Panc1 (cell line): Measurements from ENCODE around the gene CCDC124.
"Not testable (repeated sequence)": the region's sequence is repeated elsewhere in the genome, so short reads cannot be mapped to it uniquely, and the experiment has no call there.

Experiments used
- TF ChIP-seq, protein P1 (sequence below), 2 experiments: IDR thresholded peaks; 2 replicates each; pipeline ENCODE4 v1.6.1; 2011 to 2012; ENCODE audit warnings: low read depth in 2 of 2, control low read depth in 1 of 2, low read length in 1 of 2, mild to moderate bottlenecking in 1 of 2, moderate library complexity in 1 of 2; ENCODE audit not compliant: insufficient read depth in 1 of 2
- TF ChIP-seq, protein P2 (sequence below): fragments of 450-650 bp; IDR thresholded peaks from 2 replicates; pipeline ENCODE4 v1.5.1; 2017; ENCODE audit warnings: mild to moderate bottlenecking

DNA sequence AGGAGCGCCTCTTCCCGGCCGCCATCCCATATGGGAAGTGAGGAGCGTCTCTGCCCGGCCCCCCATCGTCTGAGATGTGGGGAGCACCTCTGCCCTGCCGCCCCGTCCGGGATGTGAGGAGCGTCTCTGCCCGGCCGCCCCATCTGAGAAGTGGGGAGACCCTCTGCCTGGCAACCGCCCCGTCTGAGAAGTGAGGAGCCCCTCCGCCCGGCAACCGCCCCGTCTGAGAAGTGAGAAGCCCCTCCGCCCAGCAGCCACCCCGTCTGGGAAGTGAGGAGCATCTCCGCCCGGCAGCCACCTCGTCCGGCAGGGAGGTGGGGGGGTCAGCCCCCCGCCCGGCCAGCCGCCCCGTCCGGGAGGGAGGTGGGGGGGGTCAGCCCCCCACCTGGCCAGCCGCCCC, 14.7 kb upstream of the CCDC124 start:
- TF ChIP-seq, protein P1, sequence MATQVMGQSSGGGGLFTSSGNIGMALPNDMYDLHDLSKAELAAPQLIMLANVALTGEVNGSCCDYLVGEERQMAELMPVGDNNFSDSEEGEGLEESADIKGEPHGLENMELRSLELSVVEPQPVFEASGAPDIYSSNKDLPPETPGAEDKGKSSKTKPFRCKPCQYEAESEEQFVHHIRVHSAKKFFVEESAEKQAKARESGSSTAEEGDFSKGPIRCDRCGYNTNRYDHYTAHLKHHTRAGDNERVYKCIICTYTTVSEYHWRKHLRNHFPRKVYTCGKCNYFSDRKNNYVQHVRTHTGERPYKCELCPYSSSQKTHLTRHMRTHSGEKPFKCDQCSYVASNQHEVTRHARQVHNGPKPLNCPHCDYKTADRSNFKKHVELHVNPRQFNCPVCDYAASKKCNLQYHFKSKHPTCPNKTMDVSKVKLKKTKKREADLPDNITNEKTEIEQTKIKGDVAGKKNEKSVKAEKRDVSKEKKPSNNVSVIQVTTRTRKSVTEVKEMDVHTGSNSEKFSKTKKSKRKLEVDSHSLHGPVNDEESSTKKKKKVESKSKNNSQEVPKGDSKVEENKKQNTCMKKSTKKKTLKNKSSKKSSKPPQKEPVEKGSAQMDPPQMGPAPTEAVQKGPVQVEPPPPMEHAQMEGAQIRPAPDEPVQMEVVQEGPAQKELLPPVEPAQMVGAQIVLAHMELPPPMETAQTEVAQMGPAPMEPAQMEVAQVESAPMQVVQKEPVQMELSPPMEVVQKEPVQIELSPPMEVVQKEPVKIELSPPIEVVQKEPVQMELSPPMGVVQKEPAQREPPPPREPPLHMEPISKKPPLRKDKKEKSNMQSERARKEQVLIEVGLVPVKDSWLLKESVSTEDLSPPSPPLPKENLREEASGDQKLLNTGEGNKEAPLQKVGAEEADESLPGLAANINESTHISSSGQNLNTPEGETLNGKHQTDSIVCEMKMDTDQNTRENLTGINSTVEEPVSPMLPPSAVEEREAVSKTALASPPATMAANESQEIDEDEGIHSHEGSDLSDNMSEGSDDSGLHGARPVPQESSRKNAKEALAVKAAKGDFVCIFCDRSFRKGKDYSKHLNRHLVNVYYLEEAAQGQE (IDR thresholded peaks at IDR 0.05; ENCODE audit: insufficient read depth in 1 of 2, low read depth in 2 of 2, low read length in 1 of 2) = not testable (repeated sequence)
- TF ChIP-seq, protein P2, sequence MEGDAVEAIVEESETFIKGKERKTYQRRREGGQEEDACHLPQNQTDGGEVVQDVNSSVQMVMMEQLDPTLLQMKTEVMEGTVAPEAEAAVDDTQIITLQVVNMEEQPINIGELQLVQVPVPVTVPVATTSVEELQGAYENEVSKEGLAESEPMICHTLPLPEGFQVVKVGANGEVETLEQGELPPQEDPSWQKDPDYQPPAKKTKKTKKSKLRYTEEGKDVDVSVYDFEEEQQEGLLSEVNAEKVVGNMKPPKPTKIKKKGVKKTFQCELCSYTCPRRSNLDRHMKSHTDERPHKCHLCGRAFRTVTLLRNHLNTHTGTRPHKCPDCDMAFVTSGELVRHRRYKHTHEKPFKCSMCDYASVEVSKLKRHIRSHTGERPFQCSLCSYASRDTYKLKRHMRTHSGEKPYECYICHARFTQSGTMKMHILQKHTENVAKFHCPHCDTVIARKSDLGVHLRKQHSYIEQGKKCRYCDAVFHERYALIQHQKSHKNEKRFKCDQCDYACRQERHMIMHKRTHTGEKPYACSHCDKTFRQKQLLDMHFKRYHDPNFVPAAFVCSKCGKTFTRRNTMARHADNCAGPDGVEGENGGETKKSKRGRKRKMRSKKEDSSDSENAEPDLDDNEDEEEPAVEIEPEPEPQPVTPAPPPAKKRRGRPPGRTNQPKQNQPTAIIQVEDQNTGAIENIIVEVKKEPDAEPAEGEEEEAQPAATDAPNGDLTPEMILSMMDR = not testable (repeated sequence)
